ENCODE measurements around the gene KBTBD13.
A peak's percentile ranks its signal among the peaks of the same experiment; 100 is the strongest.

The KBTBD13 gene

DNA sequence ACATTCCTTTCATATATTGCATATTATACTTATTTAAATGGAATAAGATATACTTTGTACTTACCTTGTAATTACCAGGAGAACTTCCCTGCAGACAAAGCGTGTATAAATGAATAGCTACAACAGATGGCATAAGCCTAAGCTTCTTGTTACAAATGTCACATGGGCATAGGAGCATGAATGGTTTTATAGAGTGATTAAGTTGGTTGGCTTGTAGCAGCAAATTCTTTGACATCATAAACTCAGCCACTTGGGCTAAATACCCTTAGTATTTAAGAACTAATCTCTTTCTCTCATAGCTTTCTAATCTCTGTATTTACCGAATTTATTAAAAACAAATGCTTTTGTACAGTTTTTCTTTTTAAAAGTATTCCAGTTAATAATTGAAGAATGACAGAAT lies 38.5 kb downstream of the KBTBD13 start, which contains the start of gene UBAP1L:
Gene UBAP1L, minus strand, starts transcription at position 115 of the 400 bp plus-strand sequence. CDS start 8,985 bp downstream, outside the sequence.
- DNase-seq (ENCODE audit: low spot score) = no peak

DNA sequence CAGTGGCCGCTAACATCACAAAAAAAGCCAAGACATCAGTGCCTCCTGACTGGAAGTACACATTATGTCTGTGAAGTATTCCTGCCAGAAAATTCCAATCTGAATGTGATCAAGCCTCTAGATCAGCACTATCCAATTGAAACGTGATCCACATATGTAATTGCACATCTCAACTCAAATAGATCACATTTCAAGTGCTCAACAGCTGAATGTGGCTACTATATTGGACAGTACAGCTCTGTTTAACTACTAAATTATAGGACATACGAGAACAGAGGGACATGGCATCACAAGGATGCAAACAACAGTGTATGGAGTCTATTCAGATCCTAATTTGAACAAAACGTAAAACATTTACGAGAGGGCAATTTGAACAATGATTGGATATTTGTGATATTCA lies 39.0 kb downstream of the KBTBD13 start:
- peak; percentile 30 for DNase-seq (ENCODE audit: low spot score)
